PFSK-1 (cell line): ENCODE measurements around the gene HEY2.

Source experiments
- POLR2AphosphoS5 ChIP-seq: IDR thresholded peaks from 2 replicates; pipeline ENCODE4 v1.6.1; 2012; ENCODE audit warnings: low read depth, mild to moderate bottlenecking, control low read depth, low read length, moderate library complexity
- SIN3A ChIP-seq: IDR thresholded peaks from 2 replicates; pipeline ENCODE4 v1.6.1; 2012; ENCODE audit warnings: mild to moderate bottlenecking, low read length, moderate library complexity, borderline replicate concordance; ENCODE audit not compliant: insufficient read depth
- TAF1 ChIP-seq: IDR thresholded peaks from 2 replicates; pipeline ENCODE4 v1.6.1; 2012; ENCODE audit warnings: low read length, control low read depth, borderline replicate concordance; ENCODE audit not compliant: insufficient read depth
- TF ChIP-seq, protein P1 (sequence below), 2 experiments: IDR thresholded peaks; 2 replicates each; pipeline versions ENCODE4 v1.6.1 to v1.8.0; 2011 to 2012; ENCODE audit warnings: low read depth in 2 of 2, low read length in 2 of 2, control low read depth in 1 of 2, inconsistent platforms in 1 of 2, mild to moderate bottlenecking in 1 of 2, moderate library complexity in 1 of 2; ENCODE audit not compliant: insufficient read depth in 1 of 2

DNA sequence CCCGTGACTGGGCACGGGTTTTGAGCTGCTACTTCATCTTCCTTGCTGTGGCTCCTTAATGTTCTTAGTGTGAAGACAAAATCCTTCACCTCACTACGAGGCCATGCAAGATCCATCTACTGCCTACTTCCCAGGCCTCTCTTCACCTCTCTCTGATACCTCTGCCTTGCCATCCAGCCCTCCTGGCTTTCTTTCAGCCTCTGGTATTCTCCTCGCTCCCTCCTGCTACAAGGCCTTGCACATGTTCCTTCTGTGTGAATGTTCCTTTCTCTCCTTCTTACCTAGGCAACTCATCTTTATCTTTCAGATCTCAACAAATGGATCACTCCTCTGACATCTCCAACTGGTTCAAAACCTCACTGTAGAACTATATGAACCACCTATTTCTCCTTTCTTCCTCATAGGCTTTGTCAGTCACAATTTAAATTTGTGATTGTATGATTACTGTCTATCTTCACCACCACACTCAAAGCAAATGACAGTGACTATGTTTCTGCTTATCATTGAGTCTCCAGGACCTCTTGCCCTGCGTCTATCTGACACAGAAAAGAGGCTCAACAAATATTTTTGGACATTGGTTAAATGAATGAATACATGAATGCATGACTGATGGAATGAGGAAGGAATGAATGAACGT, 19.8 kb downstream of the HEY2 start:
- TF ChIP-seq POLR2AphosphoS5: no peak
- TF ChIP-seq, protein P1, sequence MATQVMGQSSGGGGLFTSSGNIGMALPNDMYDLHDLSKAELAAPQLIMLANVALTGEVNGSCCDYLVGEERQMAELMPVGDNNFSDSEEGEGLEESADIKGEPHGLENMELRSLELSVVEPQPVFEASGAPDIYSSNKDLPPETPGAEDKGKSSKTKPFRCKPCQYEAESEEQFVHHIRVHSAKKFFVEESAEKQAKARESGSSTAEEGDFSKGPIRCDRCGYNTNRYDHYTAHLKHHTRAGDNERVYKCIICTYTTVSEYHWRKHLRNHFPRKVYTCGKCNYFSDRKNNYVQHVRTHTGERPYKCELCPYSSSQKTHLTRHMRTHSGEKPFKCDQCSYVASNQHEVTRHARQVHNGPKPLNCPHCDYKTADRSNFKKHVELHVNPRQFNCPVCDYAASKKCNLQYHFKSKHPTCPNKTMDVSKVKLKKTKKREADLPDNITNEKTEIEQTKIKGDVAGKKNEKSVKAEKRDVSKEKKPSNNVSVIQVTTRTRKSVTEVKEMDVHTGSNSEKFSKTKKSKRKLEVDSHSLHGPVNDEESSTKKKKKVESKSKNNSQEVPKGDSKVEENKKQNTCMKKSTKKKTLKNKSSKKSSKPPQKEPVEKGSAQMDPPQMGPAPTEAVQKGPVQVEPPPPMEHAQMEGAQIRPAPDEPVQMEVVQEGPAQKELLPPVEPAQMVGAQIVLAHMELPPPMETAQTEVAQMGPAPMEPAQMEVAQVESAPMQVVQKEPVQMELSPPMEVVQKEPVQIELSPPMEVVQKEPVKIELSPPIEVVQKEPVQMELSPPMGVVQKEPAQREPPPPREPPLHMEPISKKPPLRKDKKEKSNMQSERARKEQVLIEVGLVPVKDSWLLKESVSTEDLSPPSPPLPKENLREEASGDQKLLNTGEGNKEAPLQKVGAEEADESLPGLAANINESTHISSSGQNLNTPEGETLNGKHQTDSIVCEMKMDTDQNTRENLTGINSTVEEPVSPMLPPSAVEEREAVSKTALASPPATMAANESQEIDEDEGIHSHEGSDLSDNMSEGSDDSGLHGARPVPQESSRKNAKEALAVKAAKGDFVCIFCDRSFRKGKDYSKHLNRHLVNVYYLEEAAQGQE (IDR thresholded peaks at IDR 0.05; ENCODE audit: insufficient read depth in 1 of 2, low read depth in 2 of 2, low read length in 2 of 2): no peak
- no peak for TF ChIP-seq SIN3A
- TF ChIP-seq TAF1: no peak
